ENCODE results near the gene YY1AP1.
"Not testable (repeated sequence)": the region's sequence is repeated elsewhere in the genome, so short reads cannot be mapped to it uniquely, and the experiment has no call there.

The YY1AP1 gene, protein sequence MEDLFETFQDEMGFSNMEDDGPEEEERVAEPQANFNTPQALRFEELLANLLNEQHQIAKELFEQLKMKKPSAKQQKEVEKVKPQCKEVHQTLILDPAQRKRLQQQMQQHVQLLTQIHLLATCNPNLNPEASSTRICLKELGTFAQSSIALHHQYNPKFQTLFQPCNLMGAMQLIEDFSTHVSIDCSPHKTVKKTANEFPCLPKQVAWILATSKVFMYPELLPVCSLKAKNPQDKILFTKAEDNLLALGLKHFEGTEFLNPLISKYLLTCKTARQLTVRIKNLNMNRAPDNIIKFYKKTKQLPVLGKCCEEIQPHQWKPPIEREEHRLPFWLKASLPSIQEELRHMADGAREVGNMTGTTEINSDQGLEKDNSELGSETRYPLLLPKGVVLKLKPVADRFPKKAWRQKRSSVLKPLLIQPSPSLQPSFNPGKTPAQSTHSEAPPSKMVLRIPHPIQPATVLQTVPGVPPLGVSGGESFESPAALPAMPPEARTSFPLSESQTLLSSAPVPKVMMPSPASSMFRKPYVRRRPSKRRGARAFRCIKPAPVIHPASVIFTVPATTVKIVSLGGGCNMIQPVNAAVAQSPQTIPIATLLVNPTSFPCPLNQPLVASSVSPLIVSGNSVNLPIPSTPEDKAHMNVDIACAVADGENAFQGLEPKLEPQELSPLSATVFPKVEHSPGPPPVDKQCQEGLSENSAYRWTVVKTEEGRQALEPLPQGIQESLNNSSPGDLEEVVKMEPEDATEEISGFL
- total RNA-seq = 67.4 to 113 (median 87.2) reads per million in 4 experiments

DNA sequence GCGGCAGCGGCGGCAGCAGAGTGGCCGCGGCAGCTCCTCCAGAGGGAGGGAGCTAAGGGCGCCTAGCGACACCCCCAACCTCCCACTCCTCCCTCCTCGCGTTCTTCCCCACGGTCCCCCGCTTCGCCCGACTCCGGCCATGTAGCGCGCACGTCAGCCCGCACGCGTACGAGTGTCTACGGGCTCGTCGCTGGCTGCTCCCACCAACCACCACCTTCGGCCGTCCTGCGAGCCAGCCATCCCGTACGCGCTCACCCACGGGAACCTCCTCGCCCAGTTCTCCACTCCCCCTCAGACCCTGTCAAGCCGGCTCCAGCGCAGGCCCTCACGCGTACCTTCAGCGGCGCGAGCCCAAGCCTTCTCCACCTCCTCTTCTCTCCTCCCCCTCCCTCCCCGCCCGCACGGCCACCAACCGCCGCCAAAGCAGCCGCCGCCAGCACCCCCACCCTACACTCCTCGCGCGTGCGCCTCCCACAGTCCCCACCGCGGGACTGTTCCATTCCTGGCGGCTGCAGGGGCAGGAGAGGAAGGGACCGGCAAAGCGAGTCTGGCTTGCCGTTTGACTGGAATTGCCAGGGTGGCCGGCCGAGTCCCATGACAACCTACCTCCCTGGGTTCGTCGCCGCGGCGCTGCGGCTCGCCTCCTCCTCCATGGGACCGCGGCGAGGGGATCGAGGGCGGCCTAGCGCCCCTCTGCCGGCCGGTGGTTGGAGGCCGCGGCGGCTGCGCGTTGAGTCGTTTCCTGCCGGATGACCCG is at the start of gene YY1AP1:
Gene YY1AP1 (minus strand): TSS at position 451 of the 757 bp plus-strand sequence. CDS start 8,338 bp downstream, outside the sequence.
- peak; percentile 80 for DNase-seq

DNA sequence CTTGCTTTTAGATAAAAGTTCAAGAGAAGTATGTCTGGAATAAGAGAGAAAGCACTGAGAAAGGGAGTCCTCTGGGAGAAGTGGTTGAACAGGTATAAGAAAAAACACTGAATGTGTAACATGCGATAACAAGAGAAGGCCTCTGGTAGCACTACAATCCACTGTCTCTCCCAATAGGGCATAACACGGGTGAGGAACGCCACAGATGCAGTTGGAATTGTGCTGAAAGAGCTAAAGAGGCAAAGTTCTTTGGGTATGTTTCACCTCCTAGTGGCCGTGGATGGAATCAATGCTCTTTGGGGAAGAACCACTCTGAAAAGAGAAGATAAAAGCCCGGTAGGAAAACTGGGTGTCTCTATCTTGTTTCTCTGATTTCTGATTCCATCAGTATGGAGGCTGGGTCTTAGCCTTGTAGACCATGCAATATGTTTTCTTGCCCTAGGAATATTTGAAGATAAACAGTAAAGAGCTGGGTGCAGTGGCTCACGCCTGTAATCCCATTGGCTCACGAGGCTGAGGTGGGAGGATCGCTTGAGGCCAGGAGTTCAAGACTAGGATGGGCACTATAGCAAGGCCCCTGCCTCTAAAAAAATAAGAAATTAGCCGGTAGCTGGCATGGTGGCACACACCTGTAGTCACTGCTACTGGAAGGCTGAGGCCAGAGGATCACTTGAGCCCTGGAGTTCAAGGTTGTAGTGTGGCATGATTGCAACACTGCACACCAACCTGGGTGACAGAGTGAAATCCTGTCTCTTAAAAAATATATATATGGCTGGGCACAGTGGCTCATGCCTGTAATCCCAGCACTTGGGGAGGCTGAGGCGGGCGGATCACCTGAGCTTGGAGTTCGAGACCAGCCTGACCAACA is 40.7 kb upstream of the YY1AP1 start:
- DNase-seq = no peak

DNA sequence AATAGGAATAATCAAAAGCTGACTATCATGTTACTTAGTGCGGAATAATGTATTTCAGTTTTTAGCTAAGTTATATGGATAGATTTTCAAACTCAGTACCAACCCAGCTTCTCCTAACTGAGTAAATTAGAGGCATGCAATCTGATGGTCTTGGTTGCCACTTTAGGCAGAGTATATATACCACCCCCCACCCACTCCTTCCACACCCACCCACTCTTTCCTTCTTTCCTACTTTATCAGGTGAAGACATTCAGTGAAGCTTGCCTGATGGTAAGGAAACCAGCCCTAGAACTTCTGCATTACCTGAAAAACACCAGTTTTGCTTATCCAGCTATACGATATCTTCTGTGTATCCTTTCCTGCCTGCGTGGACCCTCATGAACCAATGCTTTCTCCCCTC is 36.6 kb upstream of the YY1AP1 start:
- DNase-seq = no peak

GRCh38 chr1:155719703-155720102 is 31.1 kb upstream of the YY1AP1 start:
- DNase-seq = no peak

DNA sequence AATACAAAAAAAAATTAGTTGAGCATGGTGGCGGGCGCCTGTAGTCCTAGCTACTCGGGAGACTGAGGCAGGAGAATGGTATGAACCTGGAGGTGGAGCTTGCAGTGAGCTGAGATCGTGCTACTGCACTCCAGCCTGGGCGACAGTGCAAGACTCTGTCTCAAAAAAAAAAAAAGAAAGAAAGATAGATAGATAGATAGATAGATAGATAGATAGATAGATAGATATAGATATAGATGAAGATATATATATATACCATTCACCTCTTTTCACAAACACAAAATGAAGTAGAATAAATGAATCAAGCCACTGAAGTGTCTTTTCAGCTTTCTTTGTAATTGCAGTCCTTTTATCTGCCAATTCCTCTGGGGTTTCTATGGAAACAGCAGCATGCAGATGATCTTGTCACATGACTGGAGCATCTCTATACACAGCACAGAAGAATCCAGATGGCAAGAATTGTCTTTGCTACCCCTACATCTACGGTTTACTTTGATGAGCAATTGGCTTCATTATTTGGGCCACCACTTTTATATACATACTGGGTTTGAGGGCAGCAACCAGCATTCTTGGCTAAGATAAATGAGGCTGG is 30.0 kb upstream of the YY1AP1 start:
- not testable (repeated sequence) for DNase-seq

DNA sequence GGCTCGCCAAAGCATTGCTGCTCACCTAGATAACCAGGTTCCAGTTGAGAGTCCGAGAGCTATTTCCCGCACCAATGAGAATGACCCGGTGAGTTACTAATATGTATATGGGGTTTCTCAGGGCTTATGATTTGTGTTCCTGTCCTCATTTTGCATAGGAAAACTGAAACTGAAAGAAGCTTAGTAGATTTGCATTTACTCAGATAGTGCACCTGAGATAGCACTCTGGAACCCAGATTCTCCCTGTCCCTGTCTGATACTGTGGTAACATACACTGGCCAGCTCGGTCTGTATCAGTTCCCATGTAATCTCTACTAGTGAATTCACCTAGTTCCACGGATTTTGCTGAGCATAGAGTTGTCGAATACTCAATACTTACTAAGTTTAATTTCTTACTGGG is 28.5 kb upstream of the YY1AP1 start:
- no peak for DNase-seq

DNA sequence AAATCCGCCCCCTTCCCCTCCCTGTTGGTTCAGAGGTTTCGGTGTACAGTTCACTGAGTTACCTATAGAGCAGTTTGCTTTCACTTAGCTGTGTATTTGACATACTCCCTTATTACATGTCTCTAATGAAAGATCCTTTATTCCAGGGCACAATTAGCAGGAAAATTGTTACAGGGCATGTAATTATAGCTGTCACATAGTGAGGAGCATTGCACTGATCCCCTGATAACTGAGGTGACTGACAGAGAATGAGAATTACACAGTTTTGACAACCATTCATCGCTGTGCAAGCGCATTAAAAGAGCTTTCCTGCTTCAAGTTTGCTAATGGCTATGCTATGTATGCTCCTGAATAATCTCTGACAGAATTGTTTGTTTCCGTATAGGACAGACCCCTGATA is 27.2 kb upstream of the YY1AP1 start:
- DNase-seq = no peak

GRCh38 chr1:155715056-155715455 is 26.5 kb upstream of the YY1AP1 start:
- DNase-seq = not testable (repeated sequence)

DNA sequence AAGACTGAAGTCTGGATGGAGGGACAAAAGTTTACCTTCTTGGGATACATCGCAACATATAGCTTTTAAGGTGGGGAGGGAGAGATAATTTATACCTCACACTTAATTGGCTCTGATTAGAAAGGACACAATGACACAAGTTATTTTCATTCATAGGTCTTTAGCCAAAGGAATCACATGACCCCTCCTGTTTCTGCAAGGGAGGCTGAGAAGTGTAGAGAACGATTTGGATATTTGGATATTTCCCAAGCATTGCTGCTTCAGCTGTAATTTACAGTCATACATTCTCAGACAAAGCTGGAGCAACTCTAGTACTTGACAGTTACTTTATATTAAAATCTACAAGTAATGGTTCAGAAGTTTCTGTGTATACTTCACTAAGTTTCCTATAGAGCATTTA is 24.5 kb upstream of the YY1AP1 start:
- DNase-seq = no peak

GRCh38 chr1:155712636-155713035 is 24.1 kb upstream of the YY1AP1 start:
- not testable (repeated sequence) for DNase-seq

- not testable (repeated sequence) for DNase-seq
Measured at GRCh38 chr1:155711457-155711856, 22.9 kb upstream of the YY1AP1 start.

DNA sequence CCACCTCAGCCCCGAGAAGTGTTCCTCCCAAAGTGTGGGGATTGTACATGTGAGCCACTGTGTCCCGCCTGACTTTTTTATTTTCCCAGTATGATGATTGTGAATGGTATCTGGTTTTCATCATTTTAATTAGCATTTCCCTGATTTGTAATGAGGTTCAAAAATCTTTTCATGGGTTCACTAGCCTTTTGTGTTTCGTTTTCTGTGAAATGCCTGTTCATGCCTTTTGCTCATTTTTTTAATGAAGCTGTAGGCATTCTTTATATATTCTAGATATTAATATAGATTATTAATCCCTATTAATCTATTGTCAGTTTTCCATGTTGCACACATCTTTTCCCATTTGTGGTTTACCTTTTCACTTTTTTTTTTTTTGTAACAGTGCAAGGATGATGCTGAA is 20.8 kb upstream of the YY1AP1 start:
- no peak for DNase-seq

DNA sequence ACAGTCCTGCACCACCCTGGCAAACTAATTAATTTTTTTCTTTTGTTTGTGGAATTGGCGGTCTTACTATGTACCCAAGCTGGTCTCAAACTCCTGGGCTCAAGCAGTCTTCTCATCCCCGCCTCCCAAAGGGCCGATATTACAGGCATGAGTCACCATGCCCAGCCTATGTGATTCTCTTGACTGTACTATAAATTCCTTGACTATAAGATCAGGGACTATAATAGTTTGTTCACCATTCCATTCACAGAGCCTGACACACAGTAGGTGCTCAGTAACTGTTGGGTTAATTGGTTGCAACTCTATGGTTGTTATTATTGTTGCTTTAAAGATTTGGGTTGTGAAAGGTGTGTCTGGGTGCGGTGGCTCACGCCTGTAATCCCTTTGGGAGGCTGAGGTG is 17.6 kb upstream of the YY1AP1 start:
- DNase-seq = no peak

DNA sequence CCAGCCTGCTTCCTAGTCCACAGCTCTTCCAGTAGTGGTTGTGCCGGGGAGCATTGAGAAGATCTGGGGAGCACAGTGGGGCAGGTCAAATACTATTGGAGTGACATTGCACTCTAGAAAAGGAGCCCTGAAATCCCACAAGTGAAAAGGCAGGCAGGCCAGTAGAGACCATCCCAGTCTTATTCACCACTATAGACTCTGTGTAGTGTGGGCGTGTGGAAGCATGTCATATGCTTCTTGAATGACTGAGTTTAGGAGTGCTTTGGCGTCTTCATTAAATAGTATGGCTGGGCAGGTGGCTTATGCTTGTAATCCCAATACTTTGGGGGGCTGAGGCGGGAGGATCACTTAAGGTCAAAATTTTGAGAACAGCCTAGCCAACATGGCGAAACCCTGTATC is 15.8 kb upstream of the YY1AP1 start:
- DNase-seq = not testable (repeated sequence)

DNA sequence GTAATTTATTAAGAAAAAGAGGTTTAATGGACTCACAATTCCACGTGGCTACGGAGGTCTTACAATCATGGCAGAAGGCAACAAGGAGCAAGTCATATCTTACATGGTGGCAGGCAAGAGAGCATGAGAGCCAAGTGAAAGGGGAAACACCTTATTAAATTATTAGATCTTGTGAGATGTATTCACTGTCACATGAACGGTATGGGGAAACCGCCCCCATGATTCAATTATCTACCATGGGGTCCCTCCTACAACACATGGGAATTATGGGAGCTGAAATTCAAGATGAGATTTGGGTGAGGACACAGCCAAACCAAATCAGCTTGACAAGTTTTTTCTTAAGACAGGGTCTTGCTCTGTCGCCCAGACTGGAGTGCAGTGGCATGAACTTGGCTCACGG is 14.6 kb upstream of the YY1AP1 start:
- DNase-seq = no peak

- not testable (repeated sequence) for DNase-seq
Measured at GRCh38 chr1:155701675-155702074, 13.1 kb upstream of the YY1AP1 start.

DNA sequence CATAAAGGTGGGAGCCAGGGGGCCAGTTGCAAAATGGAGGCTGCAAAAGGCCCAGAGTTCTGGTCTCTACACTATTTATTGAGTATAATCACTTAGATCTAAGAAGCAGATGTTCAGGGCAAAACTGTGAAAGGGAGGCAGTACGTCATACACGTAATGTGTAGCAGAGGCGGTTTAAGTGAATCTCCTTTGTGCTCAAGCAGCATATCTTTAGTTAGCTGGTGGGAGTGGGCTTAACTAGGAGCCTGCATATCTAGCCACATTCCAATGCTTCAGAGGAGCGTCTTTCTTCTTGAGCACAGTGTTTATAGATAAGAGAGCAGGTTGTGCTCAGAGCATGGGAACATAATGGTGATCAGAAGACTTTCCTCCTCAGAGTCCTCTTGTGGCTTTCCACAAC is 10.5 kb upstream of the YY1AP1 start:
- DNase-seq = not testable (repeated sequence)

- no peak for DNase-seq
Measured at GRCh38 chr1:155698382-155699038, 9.9 kb upstream of the YY1AP1 start.

DNA sequence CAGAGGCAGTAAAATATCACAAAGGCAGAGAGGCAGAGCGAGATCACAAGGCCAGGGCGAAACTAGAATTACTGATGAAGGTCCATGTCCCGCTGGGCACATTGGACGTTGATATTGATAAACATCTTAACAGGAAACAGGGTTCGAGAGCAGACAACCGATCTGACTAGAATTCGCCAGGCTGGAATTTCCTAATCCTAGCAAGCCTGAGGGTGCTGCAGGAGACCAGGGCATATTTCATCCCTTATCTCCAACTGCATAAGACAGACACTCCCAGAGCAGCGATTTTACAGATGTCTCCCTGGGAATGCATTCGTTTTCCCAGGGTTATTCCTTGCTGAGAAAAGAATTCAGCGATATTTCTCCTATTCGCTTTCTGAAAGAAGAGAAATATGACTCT is 9.0 kb upstream of the YY1AP1 start:
- DNase-seq = not testable (repeated sequence)

- no peak for DNase-seq
Measured at GRCh38 chr1:155697046-155697445, 8.5 kb upstream of the YY1AP1 start.

GRCh38 chr1:155696524-155696923 is 8.0 kb upstream of the YY1AP1 start:
- DNase-seq = no peak
